GM19035 (cell line): Measurements from ENCODE around the gene GNA14.
"Not testable (repeated sequence)": the region's sequence is repeated elsewhere in the genome, so short reads cannot be mapped to it uniquely, and the experiment has no call there.

ENCODE experiments used
- ATAC-seq: cut with Tn5 transposase; IDR thresholded peaks from one replicate; pipeline ENCODE4 v1.9.1; 2021; ENCODE audit not compliant: unreplicated experiment

The GNA14 gene

GRCh38 chr9:77647267-77648233 lies 572 bp downstream of the GNA14 start:
- ATAC-seq, result no peak

- ATAC-seq, result no peak
These were observed 4.3 kb downstream of the GNA14 start for GRCh38 chr9:77643871-77644270.

- ATAC-seq, result no peak
These were observed 7.2 kb downstream of the GNA14 start for GRCh38 chr9:77640741-77641580.

GRCh38 chr9:77632652-77633051 lies 15.5 kb downstream of the GNA14 start:
- no peak for ATAC-seq

GRCh38 chr9:77628864-77629263 lies 19.3 kb downstream of the GNA14 start:
- not testable (repeated sequence) for ATAC-seq

GRCh38 chr9:77616191-77616590 lies 31.9 kb downstream of the GNA14 start:
- ATAC-seq, result no peak

- no peak for ATAC-seq
These were observed 33.5 kb downstream of the GNA14 start for GRCh38 chr9:77614645-77615044.

- no peak for ATAC-seq
These were observed 41.6 kb downstream of the GNA14 start for GRCh38 chr9:77606526-77606925.

GRCh38 chr9:77605449-77606220 lies 42.5 kb downstream of the GNA14 start:
- no peak for ATAC-seq

- no peak for ATAC-seq
These were observed 43.8 kb downstream of the GNA14 start for GRCh38 chr9:77604316-77604715.

GRCh38 chr9:77602852-77603251 lies 45.3 kb downstream of the GNA14 start:
- no peak for ATAC-seq

GRCh38 chr9:77601476-77602099 lies 46.5 kb downstream of the GNA14 start:
- ATAC-seq, result no peak

GRCh38 chr9:77600810-77601209 lies 47.3 kb downstream of the GNA14 start:
- ATAC-seq, result no peak

- ATAC-seq, result no peak
These were observed 48.6 kb downstream of the GNA14 start for GRCh38 chr9:77599492-77599891.

- ATAC-seq, result no peak
These were observed 49.1 kb downstream of the GNA14 start for GRCh38 chr9:77598991-77599390.

- no peak for ATAC-seq
These were observed 49.6 kb downstream of the GNA14 start for GRCh38 chr9:77598524-77598923.

GRCh38 chr9:77597057-77597456 lies 51.1 kb downstream of the GNA14 start:
- no peak for ATAC-seq

- ATAC-seq, result no peak
These were observed 52.6 kb downstream of the GNA14 start for GRCh38 chr9:77595426-77596095.

- no peak for ATAC-seq
These were observed 53.2 kb downstream of the GNA14 start for GRCh38 chr9:77594963-77595362.

GRCh38 chr9:77593528-77593927 lies 54.6 kb downstream of the GNA14 start:
- ATAC-seq, result no peak
